ENCODE data around the gene SHROOM2. TPM values are rescaled to one million over a fixed set of nuclear protein-coding genes. Genes with fewer than 3 reads are reported as not detected.

The SHROOM2 gene
- total and polyA plus RNA-seq, 2 donors (not counting 1 experiment from before 2014, with no cell fraction given): under 0.01 to 6.3 TPM

DNA sequence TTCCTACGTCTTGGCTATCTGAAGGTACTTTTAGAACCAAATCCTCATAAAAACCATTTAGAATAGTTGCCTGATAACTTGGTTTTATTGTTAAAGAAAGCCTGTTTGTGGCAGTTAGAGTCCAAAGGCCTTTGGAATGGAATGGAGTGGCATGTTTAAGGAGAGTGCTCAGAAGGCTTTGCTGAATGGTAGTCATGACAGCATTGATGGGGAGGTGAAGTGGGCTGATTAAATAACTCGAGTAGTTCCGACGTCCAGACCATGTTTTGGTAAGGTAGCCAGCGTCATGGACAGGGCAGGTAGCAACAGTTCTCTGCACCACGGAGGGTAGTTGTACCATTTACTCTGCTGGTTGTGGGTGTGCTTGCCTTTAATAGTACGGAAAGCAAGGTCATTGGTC is 94.6 kb downstream of the SHROOM2 start:
- Histone ChIP-seq H3K4me3 (replicated peaks in 1 of 4; ENCODE audit: control extremely low read depth in 1 of 4, insufficient read depth in 1 of 4, low read depth in 3 of 4, low read length in 4 of 4) (no peak overlapping the region), H3K36me3 (ENCODE audit: control insufficient read depth, insufficient read depth, low read length) (no peaks in the 10 kb centered on the region), H4K20me1 (ENCODE audit: control insufficient read depth, extremely low read depth, insufficient read depth, low read length) (no peaks in the 10 kb centered on the region), H3K79me2 (ENCODE audit: control insufficient read depth, insufficient read depth, low read length) (no peaks in the 10 kb centered on the region), H3K27ac (ENCODE audit: insufficient read depth, low read length) (no peak overlapping the region), H3K27me3 (ENCODE audit: control insufficient read depth, insufficient read depth, low read length) (no peaks in the 10 kb centered on the region), H3K9me3 (ENCODE audit: control insufficient read depth, insufficient read depth, low read depth, low read length) (no peaks in the 10 kb centered on the region), H3K4me1 (ENCODE audit: control insufficient read depth, extremely low read depth, insufficient read depth, low read length) (no peaks in the 10 kb centered on the region), H2AFZ (ENCODE audit: low read length) (no peak overlapping the region), H3K9ac (ENCODE audit: insufficient read depth, low read length) (no peak overlapping the region), H3K4me2 (ENCODE audit: extremely low read depth, insufficient read depth, low read length) (no peak overlapping the region)
- DNase-seq (ENCODE audit: low read depth in 2 of 2): no peak
- no peak for TF ChIP-seq EZH2 (IDR thresholded peaks at IDR 0.05; ENCODE audit: low read length, missing control alignments)
- TF ChIP-seq, protein P1, sequence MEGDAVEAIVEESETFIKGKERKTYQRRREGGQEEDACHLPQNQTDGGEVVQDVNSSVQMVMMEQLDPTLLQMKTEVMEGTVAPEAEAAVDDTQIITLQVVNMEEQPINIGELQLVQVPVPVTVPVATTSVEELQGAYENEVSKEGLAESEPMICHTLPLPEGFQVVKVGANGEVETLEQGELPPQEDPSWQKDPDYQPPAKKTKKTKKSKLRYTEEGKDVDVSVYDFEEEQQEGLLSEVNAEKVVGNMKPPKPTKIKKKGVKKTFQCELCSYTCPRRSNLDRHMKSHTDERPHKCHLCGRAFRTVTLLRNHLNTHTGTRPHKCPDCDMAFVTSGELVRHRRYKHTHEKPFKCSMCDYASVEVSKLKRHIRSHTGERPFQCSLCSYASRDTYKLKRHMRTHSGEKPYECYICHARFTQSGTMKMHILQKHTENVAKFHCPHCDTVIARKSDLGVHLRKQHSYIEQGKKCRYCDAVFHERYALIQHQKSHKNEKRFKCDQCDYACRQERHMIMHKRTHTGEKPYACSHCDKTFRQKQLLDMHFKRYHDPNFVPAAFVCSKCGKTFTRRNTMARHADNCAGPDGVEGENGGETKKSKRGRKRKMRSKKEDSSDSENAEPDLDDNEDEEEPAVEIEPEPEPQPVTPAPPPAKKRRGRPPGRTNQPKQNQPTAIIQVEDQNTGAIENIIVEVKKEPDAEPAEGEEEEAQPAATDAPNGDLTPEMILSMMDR (conservative IDR thresholded peaks at IDR 0.05 in 1 of 2, IDR thresholded peaks at IDR 0.05 in 1 of 2; ENCODE audit: low read depth in 1 of 2, low read length in 2 of 2): no peak

DNA sequence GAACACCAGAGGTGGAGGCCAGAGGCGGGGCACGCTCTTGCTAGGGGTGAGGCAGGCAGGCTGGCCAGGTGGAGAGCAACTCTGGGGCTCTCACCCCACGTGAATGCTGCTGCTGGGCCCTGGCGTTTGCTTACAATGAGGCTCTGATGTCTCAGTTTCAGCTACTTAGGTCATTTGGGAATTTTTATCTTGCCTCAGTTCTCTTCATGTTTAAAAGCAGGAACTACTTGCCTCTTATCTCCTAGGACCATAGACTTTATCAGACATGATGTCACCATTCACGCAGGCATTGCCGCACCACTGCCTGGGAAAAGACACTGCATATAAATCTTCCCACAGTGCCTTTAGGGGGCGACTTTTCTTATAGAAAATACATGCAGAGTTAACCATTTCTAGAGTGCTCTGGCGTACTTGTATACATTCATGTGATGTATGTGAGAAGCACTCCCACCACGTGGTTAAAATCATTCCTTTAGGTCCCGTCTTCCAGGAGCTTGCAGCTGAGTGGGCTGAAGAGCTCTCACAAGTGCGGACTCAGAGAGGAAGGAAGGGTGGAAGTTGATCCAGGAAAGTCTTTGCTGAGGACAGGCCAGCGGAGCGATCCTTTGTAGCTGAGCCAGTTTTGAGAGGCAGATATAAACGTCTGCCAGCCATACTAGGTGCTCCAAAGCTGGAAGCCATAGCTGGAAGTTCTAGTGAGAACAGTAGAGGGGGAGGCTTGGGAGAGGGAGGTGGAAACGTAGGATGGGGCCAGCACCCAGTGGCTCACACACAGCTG is 96.6 kb downstream of the SHROOM2 start:
- H3K9ac ChIP-seq (ENCODE audit: insufficient read depth, low read length): no peak overlapping the region
- no peaks in the 10 kb centered on the region for H4K20me1 ChIP-seq (ENCODE audit: control insufficient read depth, extremely low read depth, insufficient read depth, low read length)
- TF ChIP-seq, protein P1 (conservative IDR thresholded peaks at IDR 0.05 in 1 of 2, IDR thresholded peaks at IDR 0.05 in 1 of 2; ENCODE audit: low read depth in 1 of 2, low read length in 2 of 2): peak in 1 of 2 donors; percentile 8
- no peak for TF ChIP-seq EZH2 (IDR thresholded peaks at IDR 0.05; ENCODE audit: low read length, missing control alignments)
- no peak overlapping the region for H3K4me3 ChIP-seq (replicated peaks in 1 of 4; ENCODE audit: control extremely low read depth in 1 of 4, insufficient read depth in 1 of 4, low read depth in 3 of 4, low read length in 4 of 4)
- H3K27ac ChIP-seq (ENCODE audit: insufficient read depth, low read length): no peak overlapping the region
- H3K9me3 ChIP-seq (ENCODE audit: control insufficient read depth, insufficient read depth, low read depth, low read length): no peaks in the 10 kb centered on the region
- H3K79me2 ChIP-seq (ENCODE audit: control insufficient read depth, insufficient read depth, low read length): no peaks in the 10 kb centered on the region
- no peaks in the 10 kb centered on the region for H3K36me3 ChIP-seq (ENCODE audit: control insufficient read depth, insufficient read depth, low read length)
- H3K4me2 ChIP-seq (ENCODE audit: extremely low read depth, insufficient read depth, low read length): no peak overlapping the region
- H3K4me1 ChIP-seq (ENCODE audit: control insufficient read depth, extremely low read depth, insufficient read depth, low read length): no peaks in the 10 kb centered on the region
- DNase-seq (ENCODE audit: low read depth in 2 of 2): peak; percentile 38 to 58
- no peak overlapping the region for H2AFZ ChIP-seq (ENCODE audit: low read length)
- no peaks in the 10 kb centered on the region for H3K27me3 ChIP-seq (ENCODE audit: control insufficient read depth, insufficient read depth, low read length)

DNA sequence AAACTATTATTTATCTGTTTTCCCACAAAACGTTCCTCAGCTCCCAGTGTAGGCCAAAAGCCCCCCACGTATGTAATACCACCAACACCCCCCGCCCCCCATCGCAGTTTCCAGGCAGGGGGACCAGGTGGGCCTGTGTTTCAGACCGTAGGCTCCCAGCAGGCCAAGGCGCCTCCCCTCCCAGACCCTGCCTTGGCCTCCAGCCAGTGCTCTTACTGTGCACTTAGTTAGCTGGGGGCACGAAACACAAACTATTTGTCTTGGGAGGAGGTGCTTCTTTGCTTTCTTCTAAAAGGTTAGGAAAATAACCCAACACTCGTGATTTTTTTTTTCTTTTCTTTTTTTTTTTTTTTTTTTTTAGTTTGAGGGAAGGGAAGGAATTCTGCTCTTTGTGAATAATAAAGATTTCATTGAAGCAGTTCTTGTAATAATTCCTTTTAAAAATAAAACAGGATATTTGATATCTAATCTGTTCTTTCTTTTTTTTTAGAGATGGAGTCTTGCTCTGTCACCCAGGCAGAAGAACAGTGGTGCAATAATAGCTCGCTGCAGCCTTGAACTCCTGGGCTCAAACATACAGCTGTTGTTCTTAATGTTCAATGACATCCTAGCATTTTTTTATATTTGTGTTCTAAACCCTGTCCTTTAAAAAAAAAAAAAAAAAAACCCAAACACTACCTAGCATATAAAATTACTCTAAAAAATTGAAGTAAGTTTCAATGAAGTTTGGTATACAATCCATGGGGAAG is 98.0 kb downstream of the SHROOM2 start:
- Histone ChIP-seq H3K4me1 (ENCODE audit: control insufficient read depth, extremely low read depth, insufficient read depth, low read length) (no peaks in the 10 kb centered on the region), H2AFZ (ENCODE audit: low read length) (no peak overlapping the region), H3K4me2 (ENCODE audit: extremely low read depth, insufficient read depth, low read length) (no peak overlapping the region), H3K9ac (ENCODE audit: insufficient read depth, low read length) (no peak overlapping the region), H4K20me1 (ENCODE audit: control insufficient read depth, extremely low read depth, insufficient read depth, low read length) (no peaks in the 10 kb centered on the region), H3K36me3 (ENCODE audit: control insufficient read depth, insufficient read depth, low read length) (no peaks in the 10 kb centered on the region), H3K4me3 (replicated peaks in 1 of 4; ENCODE audit: control extremely low read depth in 1 of 4, insufficient read depth in 1 of 4, low read depth in 3 of 4, low read length in 4 of 4) (no peak overlapping the region), H3K27me3 (ENCODE audit: control insufficient read depth, insufficient read depth, low read length) (no peaks in the 10 kb centered on the region), H3K9me3 (ENCODE audit: control insufficient read depth, insufficient read depth, low read depth, low read length) (no peaks in the 10 kb centered on the region), H3K27ac (ENCODE audit: insufficient read depth, low read length) (no peak overlapping the region), H3K79me2 (ENCODE audit: control insufficient read depth, insufficient read depth, low read length) (no peaks in the 10 kb centered on the region)
- DNase-seq (ENCODE audit: low read depth in 2 of 2): no peak
- no peak for TF ChIP-seq EZH2 (IDR thresholded peaks at IDR 0.05; ENCODE audit: low read length, missing control alignments)
- TF ChIP-seq, protein P1 (conservative IDR thresholded peaks at IDR 0.05 in 1 of 2, IDR thresholded peaks at IDR 0.05 in 1 of 2; ENCODE audit: low read depth in 1 of 2, low read length in 2 of 2): no peak
